HG03280 (cell line): ENCODE results near the gene SLC16A10.
"Not testable (repeated sequence)": the region's sequence is repeated elsewhere in the genome, so short reads cannot be mapped to it uniquely, and the experiment has no call there.

ENCODE experiments used
- ATAC-seq: cut with Tn5 transposase; IDR thresholded peaks from one replicate; pipeline ENCODE4 v1.9.1; 2021; ENCODE audit warnings: mild to moderate bottlenecking, moderate library complexity; ENCODE audit not compliant: unreplicated experiment

Gene SLC16A10

GRCh38 chr6:111184827-111185532 lies 97.7 kb downstream of the SLC16A10 start:
- ATAC-seq, result no peak

- ATAC-seq, result no peak
Measured at GRCh38 chr6:111185954-111186353, 98.7 kb downstream of the SLC16A10 start.

GRCh38 chr6:111187874-111188273 lies 100.6 kb downstream of the SLC16A10 start:
- no peak for ATAC-seq

GRCh38 chr6:111189666-111190210 lies 102.4 kb downstream of the SLC16A10 start:
- ATAC-seq, result not testable (repeated sequence)

GRCh38 chr6:111190637-111191036 lies 103.3 kb downstream of the SLC16A10 start:
- no peak for ATAC-seq

- not testable (repeated sequence) for ATAC-seq
Measured at GRCh38 chr6:111191136-111191535, 103.8 kb downstream of the SLC16A10 start.

- ATAC-seq, result no peak
Measured at GRCh38 chr6:111192911-111193555, 105.7 kb downstream of the SLC16A10 start.

GRCh38 chr6:111195656-111196055 lies 108.4 kb downstream of the SLC16A10 start:
- ATAC-seq, result no peak

- ATAC-seq, result no peak
Measured at GRCh38 chr6:111198841-111199240, 111.5 kb downstream of the SLC16A10 start.

GRCh38 chr6:111199935-111200334 lies 112.6 kb downstream of the SLC16A10 start:
- no peak for ATAC-seq

- ATAC-seq, result no peak
Measured at GRCh38 chr6:111200350-111201243, 113.3 kb downstream of the SLC16A10 start.

GRCh38 chr6:111201244-111201554 lies 113.9 kb downstream of the SLC16A10 start:
- no peak for ATAC-seq

GRCh38 chr6:111201764-111202163 lies 114.5 kb downstream of the SLC16A10 start:
- ATAC-seq, result no peak

- ATAC-seq, result not testable (repeated sequence)
Measured at GRCh38 chr6:111203539-111203938, 116.2 kb downstream of the SLC16A10 start.

- ATAC-seq, result no peak
Measured at GRCh38 chr6:111204305-111204704, 117.0 kb downstream of the SLC16A10 start.

- ATAC-seq, result no peak
Measured at GRCh38 chr6:111204881-111205280, 117.6 kb downstream of the SLC16A10 start.

GRCh38 chr6:111205502-111205901 lies 118.2 kb downstream of the SLC16A10 start:
- ATAC-seq, result no peak

GRCh38 chr6:111207141-111207858 lies 120.0 kb downstream of the SLC16A10 start:
- no peak for ATAC-seq

GRCh38 chr6:111208933-111209332 lies 121.6 kb downstream of the SLC16A10 start:
- no peak for ATAC-seq

GRCh38 chr6:111210194-111210728 lies 123.0 kb downstream of the SLC16A10 start:
- ATAC-seq, result peak; percentile 79
